ENCODE data around the gene FANCC.

The FANCC gene

DNA sequence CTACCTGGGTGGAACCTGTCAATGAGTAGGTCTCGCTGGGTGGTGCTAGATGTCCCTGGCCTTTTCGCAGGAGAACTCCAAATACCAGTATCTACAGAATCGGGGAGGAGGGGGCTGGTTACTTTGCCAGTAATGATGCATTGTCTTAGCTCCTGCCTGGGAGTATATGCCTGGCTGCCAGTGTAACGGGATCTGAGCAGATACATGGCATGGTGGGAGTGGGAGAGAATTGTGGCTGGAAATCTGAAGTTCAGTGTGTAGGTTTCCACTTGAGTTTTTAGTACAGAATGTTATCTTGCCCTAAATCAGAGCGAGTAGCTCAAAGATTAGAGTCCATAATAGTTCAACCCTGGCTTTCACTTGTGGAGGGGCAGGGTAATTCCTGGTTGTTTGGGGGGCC is 38.0 kb upstream of the FANCC start:
- H3K4me3 ChIP-seq (ENCODE audit: low read depth, low read length) = no peak overlapping the region
- TF ChIP-seq, protein P1, sequence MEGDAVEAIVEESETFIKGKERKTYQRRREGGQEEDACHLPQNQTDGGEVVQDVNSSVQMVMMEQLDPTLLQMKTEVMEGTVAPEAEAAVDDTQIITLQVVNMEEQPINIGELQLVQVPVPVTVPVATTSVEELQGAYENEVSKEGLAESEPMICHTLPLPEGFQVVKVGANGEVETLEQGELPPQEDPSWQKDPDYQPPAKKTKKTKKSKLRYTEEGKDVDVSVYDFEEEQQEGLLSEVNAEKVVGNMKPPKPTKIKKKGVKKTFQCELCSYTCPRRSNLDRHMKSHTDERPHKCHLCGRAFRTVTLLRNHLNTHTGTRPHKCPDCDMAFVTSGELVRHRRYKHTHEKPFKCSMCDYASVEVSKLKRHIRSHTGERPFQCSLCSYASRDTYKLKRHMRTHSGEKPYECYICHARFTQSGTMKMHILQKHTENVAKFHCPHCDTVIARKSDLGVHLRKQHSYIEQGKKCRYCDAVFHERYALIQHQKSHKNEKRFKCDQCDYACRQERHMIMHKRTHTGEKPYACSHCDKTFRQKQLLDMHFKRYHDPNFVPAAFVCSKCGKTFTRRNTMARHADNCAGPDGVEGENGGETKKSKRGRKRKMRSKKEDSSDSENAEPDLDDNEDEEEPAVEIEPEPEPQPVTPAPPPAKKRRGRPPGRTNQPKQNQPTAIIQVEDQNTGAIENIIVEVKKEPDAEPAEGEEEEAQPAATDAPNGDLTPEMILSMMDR (IDR thresholded peaks at IDR 0.05; ENCODE audit: low read depth, low read length) = no peak

DNA sequence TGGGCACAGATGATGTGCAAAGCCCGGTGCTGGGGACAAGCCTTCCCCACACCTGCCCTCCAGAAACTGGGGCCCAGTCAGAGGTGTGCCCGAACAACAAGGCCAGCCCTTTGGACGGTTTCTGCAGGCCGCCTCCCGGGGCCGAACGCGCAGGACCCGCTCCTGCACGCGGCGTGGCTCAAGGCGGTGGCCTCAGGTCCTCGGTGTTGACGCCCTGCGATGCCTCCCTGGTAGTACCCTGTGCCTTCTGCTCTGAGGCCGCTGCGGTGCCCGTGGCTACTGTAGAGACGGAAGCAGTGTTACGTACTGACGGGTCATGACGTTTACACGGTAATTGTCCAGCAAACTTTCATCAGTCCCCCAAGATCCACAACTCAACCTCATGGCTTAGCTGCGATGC is 33.5 kb upstream of the FANCC start:
- no peak overlapping the region for H3K4me3 ChIP-seq (ENCODE audit: low read depth, low read length)
- TF ChIP-seq, protein P1 (IDR thresholded peaks at IDR 0.05; ENCODE audit: low read depth, low read length) = no peak

DNA sequence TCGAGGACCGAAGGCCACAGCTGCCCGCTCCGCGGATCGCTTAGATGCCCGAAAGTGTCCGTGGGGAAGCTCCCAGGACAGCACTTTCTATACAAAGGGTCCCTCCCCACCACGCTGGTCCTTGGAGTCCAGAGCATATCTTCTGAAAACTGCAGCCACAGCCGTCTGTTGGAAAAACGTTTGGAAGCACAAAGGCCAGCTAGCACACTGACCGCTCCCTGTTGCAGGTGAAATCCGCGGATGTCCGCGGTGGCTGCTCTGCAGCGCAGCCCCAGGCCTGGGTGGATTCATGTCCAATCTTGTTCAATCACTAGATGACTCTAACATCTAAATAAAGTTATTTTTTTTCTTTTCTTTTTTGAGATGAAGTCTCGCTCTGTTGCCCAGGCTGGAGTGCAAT is 32.8 kb upstream of the FANCC start:
- H3K4me3 ChIP-seq (ENCODE audit: low read depth, low read length) = no peak overlapping the region
- TF ChIP-seq, protein P1 (IDR thresholded peaks at IDR 0.05; ENCODE audit: low read depth, low read length) = no peak

DNA sequence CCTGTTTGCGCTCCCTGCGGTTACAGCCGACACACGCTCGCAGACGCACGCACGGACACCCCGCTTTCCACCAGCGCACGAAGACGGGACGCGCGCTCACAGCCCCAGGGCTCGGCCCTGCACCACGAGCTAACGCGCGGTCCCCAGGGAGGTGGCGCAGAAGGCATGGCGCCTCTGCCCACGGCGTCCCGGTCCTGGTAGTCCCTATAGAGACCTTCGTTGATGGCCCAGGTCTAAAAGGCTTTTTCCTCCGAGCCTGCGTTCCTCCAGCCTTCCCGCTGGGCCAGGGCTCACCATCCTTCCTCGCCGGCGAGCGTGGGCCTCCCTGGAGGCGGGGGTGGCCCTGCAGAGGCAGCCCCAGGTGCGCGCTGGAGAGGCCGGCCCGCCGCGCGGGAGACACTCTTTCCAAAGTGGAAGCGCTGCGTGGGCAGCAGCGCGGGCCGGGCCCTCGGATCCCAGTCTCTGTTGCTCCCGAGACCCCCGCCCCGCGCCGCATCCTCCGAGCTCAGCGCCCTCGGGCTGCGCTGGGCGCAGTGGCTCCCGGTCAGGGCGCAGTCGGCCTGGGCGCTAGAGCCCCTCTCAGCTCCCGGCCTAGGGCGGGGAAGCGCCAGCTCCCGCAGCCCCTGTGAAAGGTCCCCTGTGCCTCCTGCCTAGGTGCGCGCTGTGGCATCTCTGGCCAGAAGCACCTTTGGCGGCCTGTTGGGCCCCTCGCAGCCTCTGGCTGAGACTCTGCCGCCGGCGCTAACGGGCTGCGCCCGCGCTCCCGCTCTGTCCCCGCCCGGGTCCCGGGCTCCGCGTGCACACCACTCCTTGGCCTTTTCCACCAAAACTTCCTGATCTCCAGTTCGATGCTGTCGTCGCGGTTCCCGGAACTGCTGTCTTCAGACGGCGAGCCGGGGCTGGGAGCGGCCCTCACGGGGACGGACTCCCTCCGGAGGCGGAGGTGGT is 31.9 kb upstream of the FANCC start:
- peak overlapping the region; percentile 26 for H3K4me3 ChIP-seq (ENCODE audit: low read depth, low read length)
- TF ChIP-seq, protein P1 (IDR thresholded peaks at IDR 0.05; ENCODE audit: low read depth, low read length) = no peak

DNA sequence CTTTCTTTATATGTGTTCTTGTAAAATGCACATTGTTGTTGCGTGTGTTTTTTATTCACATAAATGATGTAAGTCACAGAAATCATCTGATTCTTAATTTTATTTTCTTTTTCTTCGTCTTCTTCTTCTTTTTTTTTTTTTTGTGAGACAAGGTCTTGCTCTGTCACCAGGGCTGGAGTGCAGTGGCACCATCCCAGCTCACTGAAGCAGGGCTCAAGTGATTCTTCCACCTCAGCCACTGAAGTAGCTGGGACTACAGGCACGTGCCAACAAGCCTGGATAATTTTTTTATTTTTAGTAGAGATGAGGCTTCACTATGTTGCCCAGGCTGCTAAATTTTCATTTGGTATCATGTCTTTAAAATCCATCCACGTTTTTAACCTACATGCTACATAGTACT is 28.5 kb upstream of the FANCC start:
- H3K4me3 ChIP-seq (ENCODE audit: low read depth, low read length) = no peak overlapping the region
- TF ChIP-seq, protein P1 (IDR thresholded peaks at IDR 0.05; ENCODE audit: low read depth, low read length) = no peak

DNA sequence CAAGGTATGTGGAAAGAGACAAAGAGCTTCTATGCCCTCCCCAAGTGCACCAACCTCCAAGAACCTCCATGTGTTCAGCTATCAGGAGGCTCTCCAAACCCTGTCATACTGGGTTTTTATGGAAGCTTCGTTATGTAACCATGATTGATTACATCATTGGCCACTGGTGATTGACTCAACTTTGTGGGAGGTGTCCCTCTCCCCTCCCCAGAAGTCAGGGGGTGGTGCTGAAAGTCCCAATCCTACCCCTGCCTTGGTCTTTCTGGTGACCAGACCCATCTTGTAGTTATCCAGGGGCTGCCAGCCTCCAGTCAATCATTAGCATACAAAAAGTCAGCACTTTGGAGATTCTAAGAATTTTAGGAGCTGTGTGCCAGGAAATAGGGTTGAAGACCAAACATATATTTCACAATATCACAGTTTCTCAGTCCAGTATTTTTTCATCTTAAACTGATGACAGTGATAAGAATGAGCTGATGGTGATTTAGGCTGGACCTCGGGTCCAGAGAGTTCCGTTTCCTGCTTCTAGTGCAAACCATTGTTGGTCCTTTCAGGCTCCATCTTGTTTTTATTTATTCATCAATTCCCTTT is 27.3 kb upstream of the FANCC start:
- no peak overlapping the region for H3K4me3 ChIP-seq (ENCODE audit: low read depth, low read length)
- TF ChIP-seq, protein P1 (IDR thresholded peaks at IDR 0.05; ENCODE audit: low read depth, low read length) = no peak

DNA sequence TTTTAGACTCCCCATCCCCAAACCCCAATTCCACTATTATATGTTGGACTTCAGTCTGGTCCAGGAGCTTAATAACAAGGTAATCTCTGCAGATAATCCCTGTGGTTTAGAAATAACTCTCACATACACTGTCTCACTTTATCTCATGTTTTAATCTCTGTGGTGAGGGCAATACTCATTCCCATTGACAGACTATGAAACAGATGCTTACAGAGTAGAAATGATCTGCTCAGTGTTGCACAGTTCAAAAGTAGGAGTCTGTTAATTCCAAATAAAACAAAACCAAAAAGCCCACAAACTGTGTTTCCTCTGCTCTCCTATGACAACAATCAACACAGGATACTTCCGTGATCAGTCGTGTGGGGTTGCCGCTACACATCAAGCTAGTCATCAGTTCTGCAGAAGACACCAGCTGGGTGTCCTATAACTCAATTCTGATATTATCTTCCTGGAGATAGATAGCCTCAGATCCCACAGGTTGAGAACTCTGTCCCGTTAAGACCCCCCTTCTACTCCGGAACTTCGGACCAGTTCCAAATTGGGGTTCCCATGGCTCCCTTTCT is 26.3 kb upstream of the FANCC start:
- no peak overlapping the region for H3K4me3 ChIP-seq (ENCODE audit: low read depth, low read length)
- TF ChIP-seq, protein P1 (IDR thresholded peaks at IDR 0.05; ENCODE audit: low read depth, low read length) = no peak

All from WI38 (cell line).